NT2/D1 (cell line): Measurements from ENCODE around the gene GAL3ST2.
"Not testable (repeated sequence)": the region's sequence is repeated elsewhere in the genome, so short reads cannot be mapped to it uniquely, and the experiment has no call there.

Experiments
- DNase-seq: peaks from one replicate; pipeline ENCODE4 v3.0.0-alpha.2; 2011; ENCODE audit warnings: low read depth, low spot score
- H3K27me3 ChIP-seq: 2 replicates; pipeline ENCODE4 v1.6.0; 2011; ENCODE audit warnings: mild to moderate bottlenecking; ENCODE audit not compliant: insufficient read length, insufficient read depth
- H3K36me3 ChIP-seq: 2 replicates; pipeline ENCODE4 v1.6.1; 2011; ENCODE audit warnings: mild to moderate bottlenecking, low read length, mixed read lengths; ENCODE audit not compliant: insufficient read depth, insufficient read length
- H3K4me1 ChIP-seq: 2 replicates; pipeline ENCODE4 v1.5.1; 2011; ENCODE audit not compliant: insufficient read depth, insufficient read length
- H3K4me3 ChIP-seq: 2 replicates; pipeline ENCODE4 v1.5.1; 2011; ENCODE audit warnings: low read depth; ENCODE audit not compliant: insufficient read length
- H3K9ac ChIP-seq: 2 replicates; pipeline ENCODE4 v1.6.0; 2011; ENCODE audit warnings: low read depth; ENCODE audit not compliant: insufficient read length
- H3K9me3 ChIP-seq: 2 replicates; pipeline ENCODE4 v1.5.1; 2011; ENCODE audit warnings: mild to moderate bottlenecking, low read length; ENCODE audit not compliant: insufficient read depth
- SUZ12 ChIP-seq: IDR thresholded peaks from 2 replicates; pipeline ENCODE4 v1.6.1; 2011; ENCODE audit not compliant: insufficient read length, insufficient read depth; ENCODE audit errors: extremely low read depth
- YY1 ChIP-seq: IDR thresholded peaks from 2 replicates; pipeline ENCODE4 v1.6.1; 2011; ENCODE audit not compliant: insufficient read length, insufficient read depth
- ZNF274 ChIP-seq: IDR thresholded peaks from 2 replicates; pipeline ENCODE4 v1.6.1; 2011; ENCODE audit warnings: mild to moderate bottlenecking, low read depth, low read length

The GAL3ST2 gene

DNA sequence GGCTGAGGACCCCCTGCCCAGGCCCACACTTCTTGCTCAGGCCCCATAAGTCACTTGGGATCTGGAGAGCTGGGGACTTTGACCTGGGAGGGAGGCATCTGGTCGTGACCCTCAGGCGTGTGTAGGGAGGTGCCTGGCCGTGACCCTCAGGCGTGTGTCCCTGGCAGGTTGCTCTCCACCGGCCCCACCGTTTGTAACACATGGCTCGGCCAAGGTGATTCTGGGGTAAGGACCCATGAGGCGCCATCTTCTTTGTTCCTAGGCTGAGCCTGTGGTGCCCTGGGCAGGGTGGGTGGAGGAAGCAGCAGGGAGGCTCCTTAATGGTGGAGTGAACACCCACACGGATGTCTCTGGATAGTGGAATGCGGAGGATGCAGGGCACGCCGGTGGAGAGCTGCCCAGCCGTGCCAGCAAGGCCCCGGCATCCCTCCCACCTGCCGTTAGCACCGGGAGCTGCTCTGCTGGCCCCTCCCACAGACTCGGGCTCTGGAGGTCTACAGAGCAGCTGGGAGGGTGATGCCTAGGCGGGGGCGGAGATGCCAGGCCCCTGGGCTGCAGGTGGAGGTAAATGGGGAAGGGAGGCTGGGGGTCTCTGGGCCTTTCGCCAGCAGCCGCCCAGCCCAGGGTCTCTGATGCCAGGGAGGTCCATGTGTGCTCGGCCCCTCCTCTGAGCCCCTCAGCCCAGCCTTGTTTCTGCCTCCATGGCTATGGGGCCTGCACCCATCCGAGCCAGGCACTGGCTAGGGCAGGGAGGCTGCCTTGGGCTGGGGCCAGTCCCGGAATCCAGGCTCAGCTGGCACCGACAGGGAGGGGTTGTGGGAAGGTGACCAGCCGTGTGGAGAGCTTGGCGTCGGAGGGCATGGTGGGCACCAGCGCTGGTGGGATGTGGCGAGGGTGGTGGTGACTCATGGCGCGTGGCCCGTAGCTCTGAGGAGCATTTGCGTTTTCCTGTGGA lies 1.1 kb upstream of the GAL3ST2 start:
- no peak overlapping the region for H3K9ac ChIP-seq

DNA sequence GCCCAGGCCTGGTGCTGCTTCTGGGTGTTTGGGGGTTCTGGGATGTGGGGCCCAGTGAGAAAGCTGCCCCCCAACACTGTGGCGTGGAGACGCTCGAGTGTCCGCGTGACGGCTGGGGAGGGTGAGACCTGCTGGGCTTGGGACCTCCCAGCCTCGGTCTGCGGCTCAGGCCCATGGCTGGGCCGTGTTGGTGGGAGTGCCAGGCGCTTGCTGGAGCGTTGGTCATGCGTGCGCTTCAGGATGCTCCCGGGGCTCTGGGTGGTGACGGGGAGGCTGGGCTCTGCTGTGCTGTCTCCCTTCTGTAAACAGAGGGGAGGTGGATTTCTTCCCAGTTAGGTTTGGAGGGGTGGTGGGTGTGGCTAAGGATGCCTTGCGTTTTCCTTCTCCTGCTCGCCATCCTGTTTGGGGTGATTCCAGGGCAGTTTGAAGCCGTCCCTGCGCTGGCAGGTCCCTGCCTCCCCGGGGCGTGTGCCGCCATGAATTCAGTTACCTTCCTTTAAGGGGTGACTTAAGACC lies 606 bp downstream of the GAL3ST2 start:
- Histone ChIP-seq H3K9me3 (peaks cover 18% of the 10 kb centered on the region), H3K27me3 (no peaks in the 10 kb centered on the region), H3K4me1 (peaks cover 38% of the 10 kb centered on the region), H3K4me3 (no peak overlapping the region), H3K36me3 (no peaks in the 10 kb centered on the region), H3K9ac (peak overlapping the region; percentile 34)
- no peak for DNase-seq
- TF ChIP-seq SUZ12: no peak
- no peak for TF ChIP-seq YY1
- no peak for TF ChIP-seq ZNF274

More for the DNA sequence above, 1.1 kb upstream of the GAL3ST2 start:
- TF ChIP-seq SUZ12: no peak
- TF ChIP-seq YY1: no peak
- TF ChIP-seq ZNF274: no peak
- Histone ChIP-seq H3K4me3 (no peak overlapping the region), H3K27me3 (no peaks in the 10 kb centered on the region), H3K9me3 (peaks cover under 1% of the 10 kb centered on the region), H3K36me3 (no peaks in the 10 kb centered on the region), H3K4me1 (peaks cover 47% of the 10 kb centered on the region)
- DNase-seq: no peak

DNA sequence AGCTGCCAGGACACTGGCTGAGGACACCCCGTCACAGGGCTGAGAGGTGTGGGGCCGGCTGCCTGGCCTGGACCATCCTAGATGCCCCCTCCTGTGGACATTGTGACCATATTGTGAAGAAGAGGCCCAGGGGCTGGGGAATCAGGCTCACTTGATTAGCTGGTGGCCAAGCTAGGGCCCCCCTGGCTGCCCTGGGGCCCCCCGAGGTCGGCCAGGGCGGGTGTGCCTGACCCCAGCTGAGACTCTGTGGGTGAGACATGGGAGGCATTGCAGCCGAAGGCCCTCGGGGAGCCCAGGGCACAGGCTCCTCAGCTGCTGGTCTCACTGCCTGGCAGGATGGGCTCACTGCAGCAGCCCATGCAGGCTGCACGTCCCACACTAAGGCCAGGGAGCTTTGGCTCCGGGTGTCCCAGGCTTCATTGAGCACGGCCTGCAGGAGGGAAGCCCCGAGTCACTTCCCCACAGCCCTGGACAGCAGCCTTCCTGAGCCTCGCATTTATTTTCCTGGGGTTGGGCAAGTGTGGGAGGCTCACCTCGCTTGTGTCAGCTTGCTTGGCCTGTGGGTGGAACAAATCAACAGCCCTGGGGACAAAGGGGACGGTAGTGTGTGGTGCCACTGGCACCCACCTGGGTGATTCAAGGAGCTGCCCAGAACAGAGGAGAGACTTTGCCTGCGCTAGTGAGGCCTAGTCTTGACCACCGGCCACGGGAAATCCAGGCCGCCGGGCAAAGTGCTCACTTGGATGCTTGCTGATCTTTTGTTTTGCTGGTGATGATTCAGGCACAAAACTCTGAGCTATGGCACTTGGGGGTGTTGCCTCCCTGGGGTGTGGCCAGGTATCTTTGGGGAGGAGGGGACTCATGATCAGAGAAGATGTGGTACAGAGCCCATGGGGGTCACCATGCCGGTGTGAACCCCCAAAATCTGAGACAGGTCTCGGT lies 1.3 kb downstream of the GAL3ST2 start:
- Histone ChIP-seq H3K4me1 (peaks cover 35% of the 10 kb centered on the region), H3K4me3 (no peak overlapping the region), H3K36me3 (no peaks in the 10 kb centered on the region), H3K27me3 (no peaks in the 10 kb centered on the region), H3K9ac (peak overlapping the region; percentile 53), H3K9me3 (peaks cover 25% of the 10 kb centered on the region)
- no peak for DNase-seq
- TF ChIP-seq ZNF274: no peak
- TF ChIP-seq SUZ12: no peak
- no peak for TF ChIP-seq YY1

DNA sequence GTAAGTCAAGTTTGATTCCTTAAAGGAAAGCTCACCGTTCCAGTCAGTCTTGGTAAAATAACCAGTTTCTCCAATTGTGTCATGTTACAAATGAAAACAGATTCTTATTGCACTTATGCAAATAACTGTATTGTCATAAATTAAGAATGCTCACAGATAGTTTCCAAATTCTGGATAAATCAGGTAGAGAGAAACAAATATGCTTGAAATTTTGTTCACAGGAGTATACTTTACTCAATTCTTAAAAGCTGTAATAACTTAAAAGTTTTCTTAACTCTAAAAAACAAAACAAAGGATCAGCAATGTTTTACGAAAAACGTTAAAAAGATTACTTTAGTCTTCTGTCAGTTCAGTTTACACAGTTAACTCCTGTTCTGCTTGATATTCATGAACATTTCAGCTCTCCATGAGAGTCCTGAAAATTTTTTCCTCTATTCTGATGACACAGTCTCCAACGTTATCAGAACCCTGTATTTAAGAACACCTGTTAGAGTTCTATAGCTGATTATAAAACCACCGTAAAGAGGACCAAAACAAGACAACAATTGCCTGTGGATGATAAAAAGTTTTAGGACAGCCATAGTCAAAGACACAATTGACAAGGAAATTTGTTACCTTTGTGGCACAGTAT lies 4.4 kb downstream of the GAL3ST2 start:
- peaks cover 44% of the 10 kb centered on the region for H3K9me3 ChIP-seq
- no peaks in the 10 kb centered on the region for H3K27me3 ChIP-seq
- DNase-seq: no peak
- H3K9ac ChIP-seq: no peak overlapping the region
- H3K4me1 ChIP-seq: peaks cover 19% of the 10 kb centered on the region
- H3K36me3 ChIP-seq: no peaks in the 10 kb centered on the region
- H3K4me3 ChIP-seq: no peak overlapping the region
- TF ChIP-seq SUZ12 (no peak), ZNF274 (no peak), YY1 (no peak)

DNA sequence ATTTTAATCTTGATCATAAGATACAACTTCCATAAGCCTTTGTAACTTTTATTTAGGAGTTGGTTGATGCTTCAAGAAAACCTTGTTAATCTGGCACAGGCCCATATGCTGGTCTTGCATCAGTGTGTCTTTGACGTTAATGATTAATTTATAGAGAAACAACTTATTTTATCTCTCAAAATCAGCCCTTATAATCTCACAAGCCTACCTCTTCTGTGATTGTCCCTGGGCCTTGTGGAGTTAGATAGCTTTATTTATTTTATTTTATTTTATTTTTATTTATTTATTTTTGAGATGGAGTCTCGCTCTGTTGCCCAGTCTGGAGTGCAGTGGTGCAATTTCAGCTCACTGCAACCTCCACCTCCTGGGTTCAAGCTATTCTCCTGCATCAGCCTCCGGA lies 5.4 kb downstream of the GAL3ST2 start:
- not testable (repeated sequence) for H3K36me3 ChIP-seq, DNase-seq, H3K4me3 ChIP-seq, H3K27me3 ChIP-seq, H3K9ac ChIP-seq
- Histone ChIP-seq H3K4me1 (peaks cover 12% of the 10 kb centered on the region), H3K9me3 (peaks cover 44% of the 10 kb centered on the region)

DNA sequence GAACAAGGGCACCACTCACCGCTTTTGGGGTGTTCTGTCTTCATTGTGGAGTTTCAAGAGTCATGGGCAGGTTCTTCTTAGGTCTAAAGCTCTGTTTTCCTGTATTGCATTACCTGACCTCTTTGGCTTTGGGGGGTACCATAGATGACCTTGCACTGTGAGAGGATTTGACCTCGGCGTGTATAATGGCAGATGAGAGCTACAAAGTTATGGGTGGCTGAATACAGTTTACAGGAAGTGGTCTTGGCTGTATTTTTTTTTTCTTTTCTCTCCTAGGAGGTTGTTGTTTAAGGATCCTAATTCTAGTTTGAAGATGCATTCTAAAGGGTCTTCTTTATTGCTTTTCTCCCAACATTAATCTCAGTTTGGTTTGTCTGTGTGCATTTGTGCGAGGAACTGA lies 11.5 kb downstream of the GAL3ST2 start:
- Histone ChIP-seq H3K9me3 (peaks cover 54% of the 10 kb centered on the region), H3K4me3 (no peak overlapping the region), H3K27me3 (no peaks in the 10 kb centered on the region), H3K9ac (no peak overlapping the region), H3K4me1 (no peaks in the 10 kb centered on the region), H3K36me3 (no peaks in the 10 kb centered on the region)
- DNase-seq: no peak
- no peak for TF ChIP-seq ZNF274
- TF ChIP-seq SUZ12: no peak
- TF ChIP-seq YY1: no peak

DNA sequence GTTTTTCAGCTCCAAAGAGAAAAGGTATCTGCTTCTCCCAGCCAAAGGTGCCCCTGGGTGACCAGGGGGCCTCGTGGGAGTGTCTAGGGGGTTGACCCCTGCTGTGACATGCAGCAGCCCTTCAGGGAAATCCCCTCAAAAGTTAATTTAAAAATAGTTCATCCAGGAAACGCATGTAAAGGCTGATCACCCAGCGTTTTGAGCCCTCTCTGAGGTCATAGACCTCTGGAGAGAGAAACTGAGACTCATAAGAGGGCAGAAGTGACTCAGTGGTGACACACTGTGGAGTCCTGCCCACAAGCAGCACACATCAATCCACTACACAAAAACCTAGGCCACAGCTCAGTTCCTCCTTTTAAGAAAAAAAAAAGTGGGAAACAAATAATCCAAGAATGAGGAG lies 11.9 kb downstream of the GAL3ST2 start:
- peaks cover 49% of the 10 kb centered on the region for H3K9me3 ChIP-seq
- no peak overlapping the region for H3K9ac ChIP-seq
- no peak overlapping the region for H3K4me3 ChIP-seq
- no peak for DNase-seq
- TF ChIP-seq ZNF274 (no peak), SUZ12 (no peak), YY1 (no peak)
- no peaks in the 10 kb centered on the region for H3K4me1 ChIP-seq
- no peaks in the 10 kb centered on the region for H3K36me3 ChIP-seq
- no peaks in the 10 kb centered on the region for H3K27me3 ChIP-seq

DNA sequence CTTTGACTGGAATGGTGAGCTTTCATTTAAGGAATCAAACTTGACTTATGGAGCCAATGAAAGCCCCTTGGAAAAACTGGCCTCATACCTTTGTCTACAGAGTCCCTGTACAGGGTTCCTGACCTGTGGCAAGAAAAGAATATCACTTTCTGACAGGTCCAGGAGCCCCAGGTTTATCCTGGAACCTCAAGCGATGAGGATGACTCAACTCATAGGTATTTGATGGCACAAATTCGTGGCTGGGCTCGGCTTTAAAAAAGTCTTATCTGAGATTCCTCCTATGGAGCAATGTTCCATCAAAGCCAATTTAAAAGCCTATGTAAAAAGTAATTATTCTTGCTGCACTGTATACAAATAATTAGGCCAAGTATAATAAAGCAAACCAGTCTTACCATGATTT lies 14.8 kb downstream of the GAL3ST2 start:
- peaks cover 36% of the 10 kb centered on the region for H3K9me3 ChIP-seq
- DNase-seq, H3K4me1 ChIP-seq, H3K36me3 ChIP-seq, H3K27me3 ChIP-seq, H3K4me3 ChIP-seq, H3K9ac ChIP-seq: not testable (repeated sequence)
